Subcutaneous abdominal adipose tissue (tissue), 5 donors: Measurements from ENCODE around the gene USP36.

Experiments
- H3K27ac ChIP-seq: one replicate; pipeline ENCODE4 v1.7.0; 2013; ENCODE audit warnings: low read depth, mild to moderate bottlenecking, inconsistent platforms, low read length, moderate library complexity
- H3K27me3 ChIP-seq, 5 donors: one replicate each; pipeline ENCODE4 v1.7.0; 2013; ENCODE audit warnings: low read length in 5 of 5, inconsistent platforms in 1 of 5; ENCODE audit not compliant: control insufficient read depth in 5 of 5, insufficient read depth in 4 of 5
- H3K36me3 ChIP-seq, 5 donors: one replicate each; pipeline ENCODE4 v1.7.0; 2013; ENCODE audit warnings: low read length in 5 of 5; ENCODE audit not compliant: control insufficient read depth in 5 of 5, insufficient read depth in 5 of 5
- H3K4me1 ChIP-seq, 5 donors: one replicate each; pipeline ENCODE4 v1.7.0; 2013; ENCODE audit warnings: low read length in 5 of 5, mild to moderate bottlenecking in 3 of 5, moderate library complexity in 1 of 5; ENCODE audit not compliant: control insufficient read depth in 5 of 5, insufficient read depth in 5 of 5
- H3K4me3 ChIP-seq, 5 donors: one replicate each; pipeline ENCODE4 v1.7.0; 2013; ENCODE audit warnings: low read length in 5 of 5, low read depth in 1 of 5
- H3K9ac ChIP-seq, 5 donors: one replicate each; pipeline ENCODE4 v1.7.0; 2013; ENCODE audit warnings: low read length in 5 of 5, mild to moderate bottlenecking in 4 of 5, moderate library complexity in 3 of 5
- H3K9me3 ChIP-seq, 5 donors: one replicate each; pipeline ENCODE4 v1.7.0; 2013; ENCODE audit warnings: low read length in 5 of 5; ENCODE audit not compliant: control insufficient read depth in 5 of 5
- donor health status: healthy.
- donor health status: healthy.
- donor health status: healthy.
- donor health status: healthy.
- donor health status: healthy.

USP36 gene

DNA sequence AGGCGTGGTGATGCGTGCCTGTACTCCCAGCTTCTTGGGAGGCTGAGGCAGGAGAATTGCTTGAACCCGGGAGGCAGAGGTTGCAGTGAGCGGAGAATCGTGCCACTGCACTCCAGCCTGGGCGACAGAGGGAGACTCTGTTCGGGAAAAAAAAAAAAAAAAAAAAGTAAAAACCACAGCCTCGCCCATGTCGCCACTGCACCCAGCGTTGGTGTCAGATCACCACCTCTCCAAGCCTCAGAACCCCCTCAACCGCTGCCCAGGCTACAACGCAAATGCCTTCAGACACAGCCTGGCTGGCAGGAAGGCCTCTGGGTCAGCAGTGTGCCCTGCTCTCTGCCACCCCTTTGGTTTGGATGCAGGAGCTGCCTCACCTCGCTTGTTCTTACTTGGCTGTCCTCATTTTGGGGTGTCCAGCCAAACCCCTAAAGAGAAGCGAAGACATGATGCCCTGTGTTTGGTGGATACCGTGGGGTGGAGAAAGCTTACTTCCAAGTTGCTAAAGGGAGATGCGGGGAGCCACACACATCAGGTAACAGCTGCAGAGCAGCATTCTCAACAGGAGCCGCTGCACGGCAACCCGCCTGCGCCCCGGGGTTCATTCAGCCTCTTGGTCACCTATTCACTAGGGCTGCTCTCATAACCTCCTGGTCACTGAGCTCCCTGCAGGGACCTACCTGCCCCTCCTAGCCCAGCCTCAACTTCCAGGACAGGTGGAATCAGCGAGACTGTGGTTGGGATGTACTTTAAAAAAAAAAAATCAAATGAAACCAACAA, 45.6 kb downstream of the USP36 start:
- H3K4me1 ChIP-seq = peaks cover 0 to 34% (median 12%) of the 10 kb centered on the region in 5 donors
- H3K36me3 ChIP-seq = peaks cover 7 to 70% (median 67%) of the 10 kb centered on the region in 5 donors
- H3K27ac ChIP-seq = no peak overlapping the region
- no peaks in the 10 kb centered on the region for H3K9me3 ChIP-seq
- H3K27me3 ChIP-seq = no peaks in the 10 kb centered on the region
- no peak overlapping the region for H3K4me3 ChIP-seq
- H3K9ac ChIP-seq = no peak overlapping the region

DNA sequence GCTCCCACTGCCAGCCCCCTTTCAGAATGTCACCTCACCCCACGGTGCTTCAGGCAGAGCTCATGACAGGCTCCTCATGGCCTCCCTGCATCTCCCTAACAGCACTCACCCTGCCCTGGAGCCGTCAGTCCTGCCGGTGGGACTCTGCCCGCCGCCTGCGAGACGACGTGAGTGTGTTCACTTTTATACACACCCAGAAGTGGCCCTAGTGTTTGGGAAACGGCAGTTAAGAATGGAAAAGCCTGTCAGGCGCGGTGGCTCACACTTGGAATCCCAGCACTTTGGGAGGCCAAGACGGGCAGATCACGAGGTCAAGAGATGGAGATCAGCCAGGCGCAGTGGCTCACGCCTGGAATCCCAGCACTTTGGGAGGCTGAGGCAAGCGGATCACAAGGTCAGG, 46.2 kb downstream of the USP36 start:
- Histone ChIP-seq H3K4me3 (no peak overlapping the region), H3K4me1 (peaks cover 1 to 39% (median 19%) of the 10 kb centered on the region in 5 donors), H3K9me3 (no peaks in the 10 kb centered on the region), H3K27ac (no peak overlapping the region), H3K36me3 (peaks cover 7 to 69% (median 65%) of the 10 kb centered on the region in 5 donors), H3K9ac (no peak overlapping the region), H3K27me3 (no peaks in the 10 kb centered on the region)

DNA sequence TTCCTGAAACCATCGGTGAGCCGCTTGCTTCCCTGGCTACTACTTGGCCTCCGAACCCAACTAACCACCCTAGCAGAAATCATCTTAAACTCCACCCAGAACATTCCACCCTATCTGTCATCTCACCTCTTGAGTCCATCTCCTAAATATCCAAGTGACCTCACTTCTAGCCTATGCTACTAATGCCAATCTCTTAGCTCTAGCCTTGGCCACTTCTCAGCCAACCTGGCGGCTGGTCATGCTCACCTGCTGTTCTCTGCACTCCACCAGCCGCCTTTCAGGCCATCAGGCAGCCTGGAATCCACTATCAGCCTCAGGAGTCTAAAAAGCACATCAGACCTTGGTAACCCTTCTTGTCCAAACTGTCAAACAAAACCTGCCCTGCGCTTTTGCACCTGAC, 46.6 kb downstream of the USP36 start:
- H3K27ac ChIP-seq = no peak overlapping the region
- peaks cover 1 to 42% (median 23%) of the 10 kb centered on the region in 5 donors for H3K4me1 ChIP-seq
- no peak overlapping the region for H3K9ac ChIP-seq
- H3K27me3 ChIP-seq = no peaks in the 10 kb centered on the region
- no peaks in the 10 kb centered on the region for H3K9me3 ChIP-seq
- H3K36me3 ChIP-seq = peaks cover 7 to 65% (median 61%) of the 10 kb centered on the region in 5 donors
- H3K4me3 ChIP-seq = no peak overlapping the region

DNA sequence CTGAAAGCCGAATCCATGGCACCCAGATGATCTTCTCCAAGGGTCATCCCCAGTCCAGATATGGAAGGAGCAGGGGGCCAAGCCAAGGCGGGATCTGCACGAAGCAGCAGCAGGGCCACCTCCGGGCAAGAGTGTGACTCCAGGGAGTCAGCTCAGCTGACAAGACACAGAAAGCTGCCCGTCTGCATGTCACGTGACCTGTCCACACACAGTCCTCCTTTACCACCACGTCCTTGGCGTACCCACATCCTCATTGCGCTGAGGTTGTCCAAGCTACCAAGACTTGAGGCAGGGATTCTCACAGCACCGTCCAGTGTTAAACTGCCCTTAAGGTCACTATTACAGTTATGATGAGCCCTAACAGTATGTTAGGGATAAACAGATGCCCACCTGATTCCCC, 47.2 kb downstream of the USP36 start:
- peaks cover 1 to 45% (median 23%) of the 10 kb centered on the region in 5 donors for H3K4me1 ChIP-seq
- no peak overlapping the region for H3K27ac ChIP-seq
- H3K9ac ChIP-seq = no peak overlapping the region
- H3K36me3 ChIP-seq = peaks cover 7 to 62% (median 56%) of the 10 kb centered on the region in 5 donors
- no peaks in the 10 kb centered on the region for H3K9me3 ChIP-seq
- no peak overlapping the region for H3K4me3 ChIP-seq
- no peaks in the 10 kb centered on the region for H3K27me3 ChIP-seq

DNA sequence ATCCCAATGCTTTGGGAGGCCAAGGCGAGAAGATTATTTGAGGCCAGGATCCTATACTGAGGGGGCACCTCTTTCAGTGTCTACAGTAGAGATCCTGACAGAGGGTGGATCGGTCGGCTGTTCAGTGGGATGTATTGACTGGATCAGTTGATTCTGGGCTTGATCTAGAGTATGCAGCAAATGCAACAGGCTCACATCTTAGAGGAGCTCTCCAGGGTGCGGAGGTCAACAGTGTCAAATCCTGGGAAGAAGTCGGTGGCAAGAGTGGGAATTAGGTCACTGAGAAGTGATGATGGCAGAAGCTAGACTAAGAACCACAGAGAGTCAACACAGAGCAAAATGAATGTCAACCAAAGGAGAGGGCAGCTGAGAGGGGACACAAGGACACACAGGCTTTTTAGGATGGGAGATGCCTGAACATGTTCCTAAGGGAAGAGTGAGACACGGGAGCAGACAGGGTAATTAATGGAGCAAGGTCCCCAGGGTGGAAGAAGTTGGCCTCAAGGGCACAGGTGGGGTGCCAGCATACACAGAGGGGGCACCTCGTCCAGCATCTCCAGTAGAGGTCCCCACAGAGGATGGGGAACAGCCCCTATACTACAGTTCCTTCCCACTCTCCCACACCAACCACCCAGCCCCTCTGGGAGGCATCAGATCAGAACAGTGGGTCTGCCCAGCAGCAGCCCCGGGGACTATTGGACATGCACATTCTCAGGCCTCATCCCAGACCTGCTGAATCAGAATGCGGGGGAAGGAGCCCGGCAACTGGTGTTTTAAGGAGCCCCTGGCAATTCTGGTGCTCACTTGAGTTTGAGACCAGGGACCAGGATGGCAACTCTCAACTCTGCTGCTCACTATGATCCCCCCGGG, 48.5 kb downstream of the USP36 start:
- Histone ChIP-seq H3K27ac (no peak overlapping the region), H3K4me1 (peaks cover 1 to 40% (median 23%) of the 10 kb centered on the region in 5 donors), H3K36me3 (peaks cover 7 to 51% (median 42%) of the 10 kb centered on the region in 5 donors), H3K9me3 (no peaks in the 10 kb centered on the region), H3K27me3 (no peaks in the 10 kb centered on the region), H3K9ac (peak overlapping the region in 3 of 5 donors; percentile 25 to 48 (median 35)), H3K4me3 (no peak overlapping the region)

DNA sequence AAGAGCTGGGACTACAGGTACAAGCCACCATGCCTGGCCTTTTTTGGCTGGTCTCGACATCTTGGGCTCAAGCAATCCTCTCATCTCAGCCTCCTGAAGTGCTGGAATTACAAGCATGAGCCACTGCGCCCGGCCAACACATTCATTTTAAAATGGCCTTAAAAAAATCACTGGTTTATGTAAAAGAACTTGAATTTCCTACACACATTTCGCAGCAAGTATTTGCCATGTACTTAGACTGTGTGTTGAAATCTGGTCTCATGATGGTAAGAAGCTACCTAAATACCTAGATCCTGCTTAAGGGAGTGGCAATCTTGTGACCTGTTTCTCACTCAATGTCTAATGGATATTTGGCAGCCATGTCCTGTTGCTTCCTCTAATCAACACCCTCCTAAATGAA, 50.1 kb downstream of the USP36 start:
- no peak overlapping the region for H3K4me3 ChIP-seq
- H3K36me3 ChIP-seq = peaks cover 0 to 39% (median 27%) of the 10 kb centered on the region in 5 donors

DNA sequence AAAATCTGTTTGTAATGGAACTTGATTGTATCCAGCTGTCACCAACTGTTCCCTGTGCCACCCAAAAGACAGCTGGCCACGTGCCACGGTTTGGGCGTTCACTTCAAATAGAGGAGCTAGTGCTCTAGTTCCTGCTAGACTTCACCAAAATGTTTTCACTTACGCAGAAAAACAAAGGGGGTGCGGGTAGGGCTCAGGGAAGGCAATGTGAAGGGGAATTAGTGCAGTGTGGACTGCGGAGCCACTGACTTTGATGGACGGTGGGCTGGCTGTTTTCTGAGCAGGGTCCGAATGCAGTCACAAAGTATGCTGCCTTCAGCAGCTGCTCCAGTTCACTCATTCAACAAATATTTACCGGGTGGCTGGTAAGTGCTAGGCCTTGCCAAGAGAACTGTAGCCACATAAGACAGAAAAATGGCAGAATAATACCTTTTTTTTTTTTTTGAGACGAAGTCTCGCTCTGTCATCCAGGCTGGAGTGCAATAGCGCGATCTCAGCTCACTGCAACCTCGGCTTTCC, 50.9 kb downstream of the USP36 start:
- H3K27ac ChIP-seq = no peak overlapping the region
- H3K9ac ChIP-seq = no peak overlapping the region
- peaks cover 1 to 32% (median 23%) of the 10 kb centered on the region in 5 donors for H3K4me1 ChIP-seq
- H3K27me3 ChIP-seq = no peaks in the 10 kb centered on the region
- peaks cover 0 to 30% (median 19%) of the 10 kb centered on the region in 5 donors for H3K36me3 ChIP-seq
- no peaks in the 10 kb centered on the region for H3K9me3 ChIP-seq
- peak overlapping the region in 1 of 5 donors; percentile 16 for H3K4me3 ChIP-seq

More for the DNA sequence above, 50.1 kb downstream of the USP36 start:
- Histone ChIP-seq H3K9ac (no peak overlapping the region), H3K9me3 (no peaks in the 10 kb centered on the region), H3K27me3 (no peaks in the 10 kb centered on the region), H3K4me1 (peaks cover 1 to 32% (median 23%) of the 10 kb centered on the region in 5 donors), H3K27ac (no peak overlapping the region)

DNA sequence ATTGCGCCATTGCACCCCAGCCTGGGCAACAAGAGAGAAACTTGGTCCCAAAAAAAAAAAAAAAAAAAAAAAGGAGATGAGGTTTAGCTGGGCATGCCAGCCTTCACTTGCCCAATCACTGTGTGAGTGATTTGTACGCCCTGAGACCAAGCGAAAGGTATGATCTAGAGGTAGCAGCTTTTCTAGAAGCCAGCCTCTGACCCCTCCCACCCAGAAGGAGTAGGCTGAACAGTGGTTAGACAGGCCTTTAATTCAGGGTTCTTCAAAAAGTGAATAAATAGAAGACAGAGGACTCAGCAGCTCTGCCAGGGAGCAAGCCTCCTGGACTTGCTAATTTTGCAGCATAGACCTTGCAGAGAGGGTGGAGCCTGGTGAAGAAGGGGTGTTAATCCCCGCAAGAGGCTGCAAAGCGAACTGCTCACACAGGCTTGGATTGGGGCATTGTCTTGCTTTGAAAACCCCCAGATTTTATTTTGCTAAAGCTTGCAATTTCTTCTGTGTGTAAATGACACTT, 51.4 kb downstream of the USP36 start:
- Histone ChIP-seq H3K27me3 (no peaks in the 10 kb centered on the region), H3K9ac (no peak overlapping the region), H3K9me3 (no peaks in the 10 kb centered on the region), H3K4me3 (peak overlapping the region in 1 of 5 donors; percentile 16), H3K36me3 (peaks cover 0 to 25% (median 14%) of the 10 kb centered on the region in 5 donors), H3K4me1 (peaks cover 1 to 32% (median 23%) of the 10 kb centered on the region in 5 donors), H3K27ac (no peak overlapping the region)

DNA sequence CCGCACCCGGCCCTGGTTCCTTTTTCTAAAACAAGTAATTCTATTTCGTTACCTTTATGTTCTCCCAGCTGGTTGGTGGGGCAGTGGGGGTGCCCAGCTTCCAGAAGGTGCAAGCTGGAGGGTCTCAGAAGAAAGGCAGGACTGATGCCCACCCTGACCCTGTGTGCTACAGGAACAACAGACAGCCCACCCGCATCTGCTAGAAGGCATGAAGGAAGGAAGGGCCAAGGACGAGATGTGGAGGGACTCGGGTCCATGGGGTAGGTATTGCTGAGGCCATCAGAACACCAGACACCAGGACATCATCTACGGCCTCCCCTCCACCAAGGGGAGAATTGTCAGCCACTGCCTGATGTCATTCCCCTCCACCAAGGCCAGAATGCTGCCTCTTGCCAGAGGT, 52.2 kb downstream of the USP36 start:
- Histone ChIP-seq H3K27me3 (no peaks in the 10 kb centered on the region), H3K4me3 (no peak overlapping the region), H3K27ac (no peak overlapping the region), H3K36me3 (peaks cover 0 to 18% (median 7%) of the 10 kb centered on the region in 5 donors), H3K4me1 (peaks cover 1 to 39% (median 30%) of the 10 kb centered on the region in 5 donors), H3K9ac (no peak overlapping the region), H3K9me3 (no peaks in the 10 kb centered on the region)
